SK-N-SH (cell line): ENCODE data around the gene MFAP3L. TPM values are rescaled to one million over a fixed set of nuclear protein-coding genes. Genes with fewer than 3 reads are reported as not detected.

Source experiments
- CTCF ChIA-PET: fragments of 300-600, 350-600 bp; formaldehyde crosslinking; extraction: SDS; loops from one replicate; lab custom pipeline; 2021; lab: Yijun Ruan, JAX
- POLR2A ChIA-PET: fragments of 350-600 bp; sonication (Branson Sonifier 250); formaldehyde crosslinking; extraction: SDS; loops from one replicate; lab custom pipeline; 2020; ENCODE audit warnings: antibody characterized with exemption, inconsistent platforms; lab: Yijun Ruan, JAX
- DNase-seq: peaks from one replicate; pipeline ENCODE4 v3.0.0; 2012
- H2AFZ ChIP-seq: fragments of 200-600 bp; sonication (generic); 2 replicates; pipeline ENCODE4 v1.8.1; 2016; ENCODE audit warnings: antibody characterized with exemption, mild to moderate bottlenecking, low read depth
- H3F3A ChIP-seq: fragments of 200-600 bp; sonication (generic); replicated peaks from 2 replicates; pipeline ENCODE3; 2016; ENCODE audit warnings: antibody characterized with exemption, mild to moderate bottlenecking; ENCODE audit not compliant: insufficient read depth
- H3K27ac ChIP-seq, 2 experiments: fragments of 200-500 bp in 1 of 2; fragments of 200-600 bp in 1 of 2; sonication (Bioruptor generic) in 1 of 2; sonication (generic), shearing (Covaris generic) in 1 of 2; 2 replicates each; pipeline versions ENCODE4 v1.5.1 to v1.6.1; 2014 to 2016; ENCODE audit warnings: low read depth in 2 of 2, inconsistent platforms in 1 of 2, low read length in 1 of 2, mild to moderate bottlenecking in 1 of 2, mixed read lengths in 1 of 2
- H3K27me3 ChIP-seq: fragments of 200-600 bp; sonication (generic), shearing (Covaris generic); 2 replicates; pipeline ENCODE4 v1.6.1; 2016; ENCODE audit warnings: mixed run types; ENCODE audit not compliant: insufficient read depth
- H3K36me3 ChIP-seq, 2 experiments: fragments of 200-500 bp in 1 of 2; fragments of 200-600 bp in 1 of 2; sonication (Bioruptor generic) in 1 of 2; sonication (generic) in 1 of 2; replicated peaks in 1 of 2; 2 replicates each; pipeline versions ENCODE3 to v1.5.1; 2014 to 2016; ENCODE audit warnings: low read length in 1 of 2, mild to moderate bottlenecking in 1 of 2; ENCODE audit not compliant: insufficient read depth in 2 of 2, control insufficient read depth in 1 of 2
- H3K4me1 ChIP-seq, 2 experiments: fragments of 200-500 bp in 1 of 2; fragments of 200-600 bp in 1 of 2; sonication (Bioruptor generic) in 1 of 2; sonication (generic), shearing (Covaris generic) in 1 of 2; 2 replicates each; pipeline versions ENCODE4 v1.5.1 to v1.6.1; 2014 to 2016; ENCODE audit warnings: low read depth in 1 of 2, low read length in 1 of 2, mixed run types in 1 of 2; ENCODE audit not compliant: insufficient read depth in 2 of 2, control insufficient read depth in 1 of 2
- H3K4me2 ChIP-seq: fragments of 200-600 bp; sonication (generic), shearing (Covaris generic); 2 replicates; pipeline ENCODE4 v1.6.1; 2017; ENCODE audit warnings: mixed run types
- H3K4me3 ChIP-seq, 2 experiments: fragments of 200-500 bp in 1 of 2; fragments of 200-600 bp in 1 of 2; sonication (Bioruptor generic) in 1 of 2; sonication (generic), shearing (Covaris generic) in 1 of 2; 2 replicates each; pipeline versions ENCODE4 v1.5.1 to v1.8.1; 2014 to 2016; ENCODE audit warnings: low read depth in 2 of 2, inconsistent platforms in 1 of 2, low read length in 1 of 2, mild to moderate bottlenecking in 1 of 2, mixed read lengths in 1 of 2, moderate library complexity in 1 of 2
- H3K79me2 ChIP-seq: fragments of 200-600 bp; sonication (generic); 2 replicates; pipeline ENCODE4 v1.8.1; 2017; ENCODE audit warnings: mild to moderate bottlenecking; ENCODE audit not compliant: insufficient read depth
- H3K9ac ChIP-seq: fragments of 200-600 bp; sonication (generic); 2 replicates; pipeline ENCODE4 v1.6.1; 2017; ENCODE audit warnings: mixed run types
- H3K9me2 ChIP-seq: fragments of 200-600 bp; sonication (generic); 2 replicates; pipeline ENCODE4 v1.6.1; 2017; ENCODE audit warnings: mixed run types
- H3K9me3 ChIP-seq: fragments of 200-600 bp; sonication (generic); 2 replicates; pipeline ENCODE4 v1.6.1; 2017; ENCODE audit warnings: mixed run types, mild to moderate bottlenecking, moderate library complexity
- H4K20me1 ChIP-seq: fragments of 200-600 bp; sonication (generic); 2 replicates; pipeline ENCODE4 v1.6.1; 2017; ENCODE audit warnings: mild to moderate bottlenecking, mixed run types; ENCODE audit not compliant: insufficient read depth
- CHD2 ChIP-seq: fragments of 150-350 bp; IDR thresholded peaks from 2 replicates; pipeline ENCODE4 v1.6.1; 2018; ENCODE audit warnings: low read length; ENCODE audit not compliant: partially characterized antibody
- EZH2phosphoT487 ChIP-seq: fragments of 200-600 bp; sonication (generic); IDR thresholded peaks from 2 replicates; pipeline ENCODE4 v1.6.1; 2017; ENCODE audit warnings: low read depth, mixed run types, mild to moderate bottlenecking, antibody characterized with exemption, moderate library complexity, borderline replicate concordance
- FOSL2 ChIP-seq: IDR thresholded peaks from 2 replicates; pipeline ENCODE4 v1.4.0; 2012; ENCODE audit warnings: low read depth, mild to moderate bottlenecking, moderate library complexity, borderline replicate concordance
- FOXM1 ChIP-seq: IDR thresholded peaks from 2 replicates; pipeline ENCODE4 v1.4.0; 2012; ENCODE audit warnings: low read depth, mild to moderate bottlenecking
- GABPA ChIP-seq: IDR thresholded peaks from 2 replicates; pipeline ENCODE4 v1.4.0; 2012; ENCODE audit warnings: low read depth, mild to moderate bottlenecking
- MXI1 ChIP-seq: IDR thresholded peaks from 2 replicates; pipeline ENCODE4 v1.6.1; 2012; ENCODE audit warnings: mild to moderate bottlenecking, low read depth, low read length, improper control_type of control experiment
- NFIC ChIP-seq: IDR thresholded peaks from 2 replicates; pipeline ENCODE4 v1.4.0; 2012; ENCODE audit warnings: borderline replicate concordance
- POLR2AphosphoS5 ChIP-seq: IDR thresholded peaks from 2 replicates; pipeline ENCODE4 v1.6.1; 2012; ENCODE audit warnings: low read depth, low read length
- RXRA ChIP-seq: IDR thresholded peaks from 2 replicates; pipeline ENCODE4 v1.4.0; 2012; ENCODE audit warnings: low read depth, mild to moderate bottlenecking, borderline replicate concordance
- TCF12 ChIP-seq: IDR thresholded peaks from 2 replicates; pipeline ENCODE4 v1.4.0; 2012
- WGBS: methylation state at CpG from one replicate; pipeline ENCODE4 v1.1.6; 2017; ENCODE audit warnings: low lambda C conversion rate; 5-methylcytosine and 5-hydroxymethylcytosine counted together
- polyA plus RNA-seq, 3 experiments: library from polyadenylated mRNA; depleted of rRNA; stranded (reverse); fragments of >200 nt; gene quantifications; 2 replicates each; pipeline ENCODE4 v1.2.3, GENCODE V29; 2012
- TF ChIP-seq, protein P1 (sequence below): IDR thresholded peaks from 2 replicates; pipeline ENCODE4 v1.4.0; 2012; ENCODE audit warnings: low read depth, borderline replicate concordance
- TF ChIP-seq, protein P2 (sequence below): IDR thresholded peaks from 2 replicates; pipeline ENCODE4; 2012

The MFAP3L gene
- polyA plus RNA-seq, 1 of the 3 experiments (the other 2 are of a cell fraction), result 5.4 TPM

DNA sequence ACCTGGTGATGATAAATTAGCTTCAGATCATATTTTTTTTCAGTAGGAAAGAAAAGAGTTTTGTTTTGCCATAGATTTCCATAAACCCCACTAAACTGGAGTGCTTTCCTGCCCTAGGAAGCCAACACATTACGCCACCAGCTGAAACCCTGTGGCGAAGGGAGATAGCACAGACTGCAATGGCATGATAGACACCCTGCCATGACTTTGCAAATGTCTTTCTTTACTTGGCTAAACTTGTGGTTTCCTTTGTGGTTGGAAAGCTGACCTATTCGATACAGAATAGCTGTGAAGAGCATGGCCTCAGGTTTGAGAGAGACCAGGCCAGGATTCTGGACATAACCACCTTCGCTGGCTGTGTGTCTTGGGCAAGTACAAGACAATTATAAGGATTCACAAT is 19.1 kb downstream of the MFAP3L start:
- peaks cover 0 to 9% of the 10 kb centered on the region in 2 experiments for H3K36me3 ChIP-seq
- DNase-seq, result no peak
- WGBS, result 92% methylated on average over 4 of the region's 4 CpGs

DNA sequence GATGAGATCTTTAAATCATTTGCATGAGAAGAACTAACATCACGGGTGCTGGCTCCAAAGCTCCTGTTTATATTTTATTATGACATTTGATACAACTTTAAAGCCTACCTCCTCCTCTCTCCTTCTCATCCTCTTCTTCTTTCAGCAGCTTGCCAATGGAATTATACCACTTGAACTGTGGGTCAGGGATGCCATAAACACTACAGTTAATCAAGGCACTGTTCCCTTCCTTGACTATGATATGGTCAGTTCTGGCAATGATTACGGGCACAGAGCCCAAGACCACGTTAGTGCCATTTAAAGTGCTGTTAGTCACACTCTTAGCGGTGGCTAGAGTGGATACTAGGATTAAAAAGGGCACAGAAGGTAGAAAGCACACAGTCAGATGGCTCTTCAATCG is 20.7 kb downstream of the MFAP3L start:
- Histone ChIP-seq H2AFZ (no peak overlapping the region), H4K20me1 (no peaks in the 10 kb centered on the region), H3K79me2 (peaks cover 49% of the 10 kb centered on the region), H3K36me3 (peaks cover 0 to 3% of the 10 kb centered on the region in 2 experiments), H3K27ac (peak overlapping the region in 1 of 2 experiments; percentile 54; a peak in 1 of 4 replicates), H3K9ac (no peak overlapping the region), H3K27me3 (no peaks in the 10 kb centered on the region), H3K9me3 (no peaks in the 10 kb centered on the region), H3K4me3 (no peak overlapping the region), H3K4me1 (peaks cover 0 to 13% of the 10 kb centered on the region in 2 experiments; a peak in 2 of 4 replicates), H3K4me2 (no peak overlapping the region), H3F3A (peaks cover 10% of the 10 kb centered on the region), H3K9me2 (no peaks in the 10 kb centered on the region)
- TF ChIP-seq FOXM1, result no peak
- no peak for TF ChIP-seq RXRA
- peak; percentile 40; the same call in 1 of the 2 replicates for TF ChIP-seq NFIC
- no peak for TF ChIP-seq EZH2phosphoT487
- TF ChIP-seq MXI1, result no peak
- no peak for TF ChIP-seq FOSL2
- no peak for TF ChIP-seq CHD2
- no peak for DNase-seq
- WGBS, result 60% methylated on average over 5 of the region's 5 CpGs
- ChIA-PET POLR2A (no interaction called here), CTCF (no interaction called here)

More for the DNA sequence above, 19.1 kb downstream of the MFAP3L start:
- Histone ChIP-seq H3K27ac (no peak overlapping the region), H3K9me2 (no peaks in the 10 kb centered on the region), H3K27me3 (no peaks in the 10 kb centered on the region), H3K9ac (no peak overlapping the region), H3K4me1 (peaks cover 0 to 6% of the 10 kb centered on the region in 2 experiments; a peak in 2 of 4 replicates), H2AFZ (no peak overlapping the region), H3K9me3 (no peaks in the 10 kb centered on the region), H3K4me3 (no peak overlapping the region), H3K4me2 (no peak overlapping the region), H3F3A (peaks cover 10% of the 10 kb centered on the region), H4K20me1 (no peaks in the 10 kb centered on the region), H3K79me2 (peaks cover 66% of the 10 kb centered on the region)
- TF ChIP-seq GABPA (no peak), TCF12 (peak; percentile 40; the same call in 1 of the 2 replicates), NFIC (no peak), POLR2AphosphoS5 (no peak)
- TF ChIP-seq, protein P1, sequence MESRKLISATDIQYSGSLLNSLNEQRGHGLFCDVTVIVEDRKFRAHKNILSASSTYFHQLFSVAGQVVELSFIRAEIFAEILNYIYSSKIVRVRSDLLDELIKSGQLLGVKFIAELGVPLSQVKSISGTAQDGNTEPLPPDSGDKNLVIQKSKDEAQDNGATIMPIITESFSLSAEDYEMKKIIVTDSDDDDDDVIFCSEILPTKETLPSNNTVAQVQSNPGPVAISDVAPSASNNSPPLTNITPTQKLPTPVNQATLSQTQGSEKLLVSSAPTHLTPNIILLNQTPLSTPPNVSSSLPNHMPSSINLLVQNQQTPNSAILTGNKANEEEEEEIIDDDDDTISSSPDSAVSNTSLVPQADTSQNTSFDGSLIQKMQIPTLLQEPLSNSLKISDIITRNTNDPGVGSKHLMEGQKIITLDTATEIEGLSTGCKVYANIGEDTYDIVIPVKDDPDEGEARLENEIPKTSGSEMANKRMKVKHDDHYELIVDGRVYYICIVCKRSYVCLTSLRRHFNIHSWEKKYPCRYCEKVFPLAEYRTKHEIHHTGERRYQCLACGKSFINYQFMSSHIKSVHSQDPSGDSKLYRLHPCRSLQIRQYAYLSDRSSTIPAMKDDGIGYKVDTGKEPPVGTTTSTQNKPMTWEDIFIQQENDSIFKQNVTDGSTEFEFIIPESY, result no peak
- TF ChIP-seq, protein P2, sequence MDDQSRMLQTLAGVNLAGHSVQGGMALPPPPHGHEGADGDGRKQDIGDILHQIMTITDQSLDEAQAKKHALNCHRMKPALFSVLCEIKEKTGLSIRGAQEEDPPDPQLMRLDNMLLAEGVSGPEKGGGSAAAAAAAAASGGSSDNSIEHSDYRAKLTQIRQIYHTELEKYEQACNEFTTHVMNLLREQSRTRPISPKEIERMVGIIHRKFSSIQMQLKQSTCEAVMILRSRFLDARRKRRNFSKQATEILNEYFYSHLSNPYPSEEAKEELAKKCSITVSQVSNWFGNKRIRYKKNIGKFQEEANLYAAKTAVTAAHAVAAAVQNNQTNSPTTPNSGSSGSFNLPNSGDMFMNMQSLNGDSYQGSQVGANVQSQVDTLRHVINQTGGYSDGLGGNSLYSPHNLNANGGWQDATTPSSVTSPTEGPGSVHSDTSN, result peak; percentile 28; the same call in 1 of the 2 replicates
- ChIA-PET POLR2A (no interaction called here), CTCF (interaction anchor here (0.7 to 3.7 kb wide), 2 partner anchors 18 to 73 kb away, joined by 3 to 13 read pairs; partner anchors contain the start of gene MFAP3L)
